ENCODE measurements around the gene IL17A. TPM values are rescaled to one million over a fixed set of nuclear protein-coding genes. Genes with fewer than 3 reads are reported as not detected.
"Not testable (repeated sequence)": the region's sequence is repeated elsewhere in the genome, so short reads cannot be mapped to it uniquely, and the experiment has no call there.

Gene IL17A
- total RNA-seq, 1 donor from 2014 or later: not detected

DNA sequence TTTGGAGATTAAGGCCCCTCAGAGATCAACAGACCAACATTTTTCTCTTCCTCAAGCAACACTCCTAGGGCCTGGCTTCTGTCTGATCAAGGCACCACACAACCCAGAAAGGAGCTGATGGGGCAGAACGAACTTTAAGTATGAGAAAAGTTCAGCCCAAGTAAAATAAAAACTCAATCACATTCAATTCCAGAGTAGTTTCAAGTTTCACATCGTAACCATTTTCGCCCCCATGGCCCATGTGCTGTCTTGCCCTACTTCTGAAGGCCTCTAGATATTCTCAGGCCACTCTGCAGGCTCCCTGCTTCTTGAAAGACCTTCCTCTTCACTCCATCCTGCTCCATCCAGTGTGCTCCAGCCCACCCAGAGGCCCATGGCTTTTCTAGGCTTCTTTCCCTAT is 4.2 kb downstream of the IL17A start:
- no peak overlapping the region for H3K4me3 ChIP-seq
- no peak overlapping the region for H3K27ac ChIP-seq (replicated peaks)
- no peaks in the 10 kb centered on the region for H3K4me1 ChIP-seq
- intact Hi-C loops (cut with micrococcal nuclease): no loop called here
- peaks cover 9% of the 10 kb centered on the region for H3K27me3 ChIP-seq (ENCODE audit: low read depth)
- H3K9me3 ChIP-seq (replicated peaks): no peaks in the 10 kb centered on the region
- no peaks in the 10 kb centered on the region for H3K36me3 ChIP-seq
- no peak for DNase-seq
- TF ChIP-seq, protein P1, sequence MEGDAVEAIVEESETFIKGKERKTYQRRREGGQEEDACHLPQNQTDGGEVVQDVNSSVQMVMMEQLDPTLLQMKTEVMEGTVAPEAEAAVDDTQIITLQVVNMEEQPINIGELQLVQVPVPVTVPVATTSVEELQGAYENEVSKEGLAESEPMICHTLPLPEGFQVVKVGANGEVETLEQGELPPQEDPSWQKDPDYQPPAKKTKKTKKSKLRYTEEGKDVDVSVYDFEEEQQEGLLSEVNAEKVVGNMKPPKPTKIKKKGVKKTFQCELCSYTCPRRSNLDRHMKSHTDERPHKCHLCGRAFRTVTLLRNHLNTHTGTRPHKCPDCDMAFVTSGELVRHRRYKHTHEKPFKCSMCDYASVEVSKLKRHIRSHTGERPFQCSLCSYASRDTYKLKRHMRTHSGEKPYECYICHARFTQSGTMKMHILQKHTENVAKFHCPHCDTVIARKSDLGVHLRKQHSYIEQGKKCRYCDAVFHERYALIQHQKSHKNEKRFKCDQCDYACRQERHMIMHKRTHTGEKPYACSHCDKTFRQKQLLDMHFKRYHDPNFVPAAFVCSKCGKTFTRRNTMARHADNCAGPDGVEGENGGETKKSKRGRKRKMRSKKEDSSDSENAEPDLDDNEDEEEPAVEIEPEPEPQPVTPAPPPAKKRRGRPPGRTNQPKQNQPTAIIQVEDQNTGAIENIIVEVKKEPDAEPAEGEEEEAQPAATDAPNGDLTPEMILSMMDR (IDR thresholded peaks at IDR 0.05; ENCODE audit: borderline replicate concordance): no peak

DNA sequence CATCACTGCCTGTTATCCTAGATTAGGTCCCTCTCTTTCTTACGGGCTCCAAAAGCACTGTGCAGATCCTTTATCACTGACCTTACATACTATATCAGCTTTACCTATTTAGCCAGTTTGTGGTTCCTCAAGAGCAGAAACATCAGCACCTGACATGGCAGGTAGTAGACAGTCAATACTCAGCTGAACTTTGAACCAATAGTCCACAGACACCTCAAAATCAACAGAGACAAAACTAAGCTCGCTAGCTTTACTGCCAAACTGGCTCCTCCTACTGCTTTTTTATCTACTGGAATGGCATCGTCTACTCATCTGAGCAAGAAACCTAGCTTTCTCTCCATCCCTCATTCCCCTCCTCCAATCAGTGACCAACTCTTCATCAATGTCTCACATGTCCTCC is 5.6 kb downstream of the IL17A start:
- Histone ChIP-seq H3K4me3 (no peak overlapping the region), H3K4me1 (no peaks in the 10 kb centered on the region), H3K27ac (replicated peaks) (no peak overlapping the region), H3K27me3 (ENCODE audit: low read depth) (peaks cover 9% of the 10 kb centered on the region), H3K36me3 (no peaks in the 10 kb centered on the region), H3K9me3 (replicated peaks) (no peaks in the 10 kb centered on the region)
- DNase-seq: no peak
- TF ChIP-seq, protein P1 (IDR thresholded peaks at IDR 0.05; ENCODE audit: borderline replicate concordance): no peak
- intact Hi-C loops (cut with micrococcal nuclease): no loop called here

- Histone ChIP-seq H3K27ac (replicated peaks) (no peak overlapping the region), H3K4me1 (no peaks in the 10 kb centered on the region), H3K27me3 (ENCODE audit: low read depth) (peaks cover 9% of the 10 kb centered on the region), H3K4me3 (no peak overlapping the region), H3K9me3 (replicated peaks) (peaks cover 23% of the 10 kb centered on the region), H3K36me3 (no peaks in the 10 kb centered on the region)
- intact Hi-C loops (cut with micrococcal nuclease): no loop called here
- no peak for DNase-seq
- TF ChIP-seq, protein P1 (IDR thresholded peaks at IDR 0.05; ENCODE audit: borderline replicate concordance): no peak
These were observed 9.7 kb downstream of the IL17A start for GRCh38 chr6:52195886-52196285.

GRCh38 chr6:52200088-52200487 is 13.9 kb downstream of the IL17A start:
- H3K4me1 ChIP-seq; DNase-seq; intact Hi-C loops (cut with micrococcal nuclease); H3K4me3 ChIP-seq; H3K27ac ChIP-seq (replicated peaks); H3K36me3 ChIP-seq; H3K27me3 ChIP-seq (ENCODE audit: low read depth): not testable (repeated sequence)
- H3K9me3 ChIP-seq (replicated peaks): peaks cover 35% of the 10 kb centered on the region

GRCh38 chr6:52201046-52201445 is 14.9 kb downstream of the IL17A start:
- intact Hi-C loops (cut with micrococcal nuclease): no loop called here
- Histone ChIP-seq H3K4me1 (no peaks in the 10 kb centered on the region), H3K36me3 (no peaks in the 10 kb centered on the region), H3K27me3 (ENCODE audit: low read depth) (no peaks in the 10 kb centered on the region), H3K9me3 (replicated peaks) (peaks cover 35% of the 10 kb centered on the region), H3K4me3 (no peak overlapping the region), H3K27ac (replicated peaks) (no peak overlapping the region)
- TF ChIP-seq, protein P1 (IDR thresholded peaks at IDR 0.05; ENCODE audit: borderline replicate concordance): no peak
- DNase-seq: no peak

DNA sequence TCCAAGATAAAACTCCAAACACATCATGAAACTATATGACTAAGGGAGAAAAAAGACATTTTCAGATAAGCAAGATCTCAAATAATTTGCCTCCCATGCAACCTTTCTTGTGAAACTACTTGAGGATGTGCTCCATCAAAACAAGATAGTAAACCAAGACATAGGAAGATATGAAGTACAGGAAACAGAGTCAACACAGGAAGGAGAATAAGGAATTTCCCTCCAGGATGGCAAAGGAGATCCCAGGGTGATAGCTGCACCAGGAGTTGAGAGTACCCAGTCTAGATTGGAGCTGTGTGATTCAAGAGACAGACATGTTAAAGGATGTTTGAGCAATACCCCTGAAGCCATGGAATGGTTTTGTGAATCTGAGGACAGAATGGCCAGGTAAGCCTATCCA is 15.3 kb downstream of the IL17A start:
- Histone ChIP-seq H3K27ac (replicated peaks) (no peak overlapping the region), H3K4me3 (no peak overlapping the region), H3K36me3 (no peaks in the 10 kb centered on the region), H3K9me3 (replicated peaks) (peaks cover 35% of the 10 kb centered on the region), H3K4me1 (no peaks in the 10 kb centered on the region), H3K27me3 (ENCODE audit: low read depth) (no peaks in the 10 kb centered on the region)
- intact Hi-C loops (cut with micrococcal nuclease): no loop called here
- TF ChIP-seq, protein P1 (IDR thresholded peaks at IDR 0.05; ENCODE audit: borderline replicate concordance): no peak
- DNase-seq: no peak

All from left ventricle myocardium inferior (tissue), 1 donor.